NCI-H526 treated with DMSO at 0.1 percent for 48 hours (cell line): Measurements from ENCODE around the gene CYP3A5.
A peak's percentile ranks its signal among the peaks of the same experiment; 100 is the strongest.
"Not testable (repeated sequence)": the region's sequence is repeated elsewhere in the genome, so short reads cannot be mapped to it uniquely, and the experiment has no call there.

ENCODE experiments used
- DNase-seq: peaks from one replicate; lab custom pipeline; 2025; lab: John Stamatoyannopoulos, UW

The CYP3A5 gene

DNA sequence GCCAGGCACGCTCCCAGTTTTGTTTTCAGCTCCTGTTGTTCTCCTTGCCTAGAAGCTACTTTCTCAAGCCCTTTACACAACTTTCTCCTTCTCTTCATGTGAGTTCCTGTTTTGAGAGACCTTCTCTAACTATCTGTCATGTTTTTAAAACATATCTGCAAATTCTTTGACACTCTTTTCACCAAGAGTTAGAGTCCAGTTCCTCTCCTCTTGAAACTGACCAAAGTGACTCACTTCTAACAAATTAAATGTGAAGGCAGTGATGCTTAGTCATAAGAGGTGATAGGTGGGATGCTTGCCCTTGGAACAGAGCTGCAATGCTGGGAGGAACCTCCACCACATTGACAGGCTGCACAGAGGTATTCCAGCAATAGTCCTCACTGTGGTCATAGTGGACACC lies 37.8 kb downstream of the CYP3A5 start:
- no peak for DNase-seq

DNA sequence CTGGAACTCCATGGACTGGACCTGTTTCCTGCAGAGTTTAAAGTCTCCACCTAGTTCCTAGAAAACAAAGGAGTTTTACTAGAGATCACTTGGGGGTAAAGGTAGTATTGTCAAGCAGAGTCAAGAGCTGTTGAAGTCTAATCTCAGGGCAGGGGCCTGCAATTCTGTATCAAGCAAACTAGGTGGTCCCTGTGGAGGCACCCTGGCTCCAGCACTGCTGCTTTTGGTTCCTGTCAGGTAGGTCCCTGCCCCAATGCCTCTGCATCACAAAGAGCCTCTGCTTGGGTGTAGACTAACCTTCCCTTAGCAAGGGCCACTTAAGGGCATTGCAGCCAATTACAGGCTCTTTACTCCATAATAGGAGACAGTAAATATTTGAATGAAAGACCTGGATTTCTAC lies 40.5 kb downstream of the CYP3A5 start:
- no peak for DNase-seq

DNA sequence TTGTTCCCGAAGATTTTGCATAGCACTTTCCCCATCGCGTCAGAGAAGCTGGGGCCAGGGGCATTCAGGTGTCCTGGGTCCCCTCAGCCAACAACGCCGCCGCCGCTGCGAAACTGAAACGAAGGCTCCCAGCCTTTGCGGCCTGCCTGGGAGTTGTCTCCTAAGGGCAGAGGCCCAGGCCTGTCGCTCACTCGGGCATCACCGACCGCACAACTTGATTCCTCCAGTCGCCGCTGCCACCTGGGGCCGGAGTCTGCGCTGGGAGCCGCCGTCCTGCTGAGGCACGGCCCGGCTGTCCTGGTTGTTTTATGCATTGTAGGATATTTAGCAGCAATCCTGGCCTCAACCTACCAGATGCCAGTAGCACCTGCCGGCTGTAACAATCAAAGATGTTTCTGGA lies 41.1 kb downstream of the CYP3A5 start:
- DNase-seq = no peak

DNA sequence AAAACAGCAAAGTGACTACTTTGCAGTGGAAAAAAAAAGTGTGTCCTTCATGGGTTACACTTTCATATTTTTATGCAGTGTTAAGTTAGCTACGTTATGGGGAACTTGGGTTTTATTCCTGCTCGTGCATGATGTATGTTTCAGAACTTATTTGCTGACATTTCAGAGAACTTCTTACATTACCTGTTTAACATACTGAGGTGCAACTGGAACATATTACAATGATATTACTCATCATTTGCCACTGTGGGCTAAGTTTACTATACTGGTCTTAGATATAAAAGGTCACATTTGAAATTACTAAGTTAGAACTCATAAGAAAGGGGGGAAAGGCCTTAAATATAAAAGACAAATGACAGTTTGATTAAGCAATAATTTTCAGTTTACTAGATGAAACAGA lies 42.4 kb downstream of the CYP3A5 start:
- not testable (repeated sequence) for DNase-seq

DNA sequence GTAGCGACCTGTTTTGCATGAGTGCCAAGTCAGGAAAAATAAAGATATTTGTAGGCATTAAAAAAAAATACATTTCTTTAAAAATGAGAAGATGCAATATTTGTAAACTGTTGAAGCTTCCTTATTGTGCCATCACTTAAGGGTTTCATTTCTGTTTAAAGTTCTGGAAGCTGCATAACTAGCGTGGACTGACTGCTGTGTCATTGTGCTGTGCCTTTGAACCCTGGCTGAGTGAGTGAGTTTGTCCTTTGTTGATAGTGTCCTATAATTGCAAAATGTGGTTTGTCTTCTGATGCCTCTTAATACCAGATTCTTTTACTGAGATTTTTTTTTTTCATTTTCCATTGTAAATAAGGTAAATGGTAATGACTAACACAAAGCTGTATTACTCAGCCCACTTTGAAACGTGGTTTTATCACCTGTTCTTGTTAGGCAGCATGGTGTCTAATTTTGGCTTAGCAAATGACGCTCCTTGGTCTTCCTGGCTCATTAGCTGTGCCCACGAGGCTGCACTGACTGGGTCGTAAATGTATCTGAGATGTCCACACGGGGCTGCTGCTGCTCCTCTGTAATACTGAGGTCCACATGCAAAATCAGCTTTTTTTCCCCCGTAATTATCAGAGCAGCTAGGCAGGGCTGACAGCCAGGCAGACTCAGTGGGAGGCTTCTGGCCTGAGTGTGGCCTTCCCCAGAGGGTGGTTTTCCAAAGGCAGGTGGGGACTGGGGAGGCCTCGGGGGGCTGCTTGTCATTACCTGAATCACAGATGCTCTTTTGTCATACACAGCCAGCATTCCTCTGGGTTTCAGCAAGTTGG lies 48.3 kb downstream of the CYP3A5 start:
- DNase-seq = peak; percentile 47

DNA sequence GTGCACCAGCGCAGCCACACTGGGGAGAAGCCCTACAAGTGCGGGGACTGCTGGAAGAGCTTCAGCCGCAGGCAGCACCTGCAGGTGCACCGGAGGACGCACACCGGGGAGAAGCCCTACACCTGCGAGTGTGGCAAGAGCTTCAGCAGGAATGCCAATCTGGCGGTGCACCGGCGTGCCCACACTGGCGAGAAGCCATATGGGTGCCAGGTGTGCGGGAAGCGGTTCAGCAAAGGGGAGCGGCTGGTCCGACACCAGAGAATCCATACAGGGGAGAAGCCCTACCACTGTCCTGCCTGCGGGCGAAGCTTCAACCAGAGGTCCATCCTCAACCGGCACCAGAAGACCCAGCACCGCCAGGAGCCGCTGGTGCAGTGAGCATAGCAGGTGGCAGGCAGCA lies 50.2 kb downstream of the CYP3A5 start:
- no peak for DNase-seq

DNA sequence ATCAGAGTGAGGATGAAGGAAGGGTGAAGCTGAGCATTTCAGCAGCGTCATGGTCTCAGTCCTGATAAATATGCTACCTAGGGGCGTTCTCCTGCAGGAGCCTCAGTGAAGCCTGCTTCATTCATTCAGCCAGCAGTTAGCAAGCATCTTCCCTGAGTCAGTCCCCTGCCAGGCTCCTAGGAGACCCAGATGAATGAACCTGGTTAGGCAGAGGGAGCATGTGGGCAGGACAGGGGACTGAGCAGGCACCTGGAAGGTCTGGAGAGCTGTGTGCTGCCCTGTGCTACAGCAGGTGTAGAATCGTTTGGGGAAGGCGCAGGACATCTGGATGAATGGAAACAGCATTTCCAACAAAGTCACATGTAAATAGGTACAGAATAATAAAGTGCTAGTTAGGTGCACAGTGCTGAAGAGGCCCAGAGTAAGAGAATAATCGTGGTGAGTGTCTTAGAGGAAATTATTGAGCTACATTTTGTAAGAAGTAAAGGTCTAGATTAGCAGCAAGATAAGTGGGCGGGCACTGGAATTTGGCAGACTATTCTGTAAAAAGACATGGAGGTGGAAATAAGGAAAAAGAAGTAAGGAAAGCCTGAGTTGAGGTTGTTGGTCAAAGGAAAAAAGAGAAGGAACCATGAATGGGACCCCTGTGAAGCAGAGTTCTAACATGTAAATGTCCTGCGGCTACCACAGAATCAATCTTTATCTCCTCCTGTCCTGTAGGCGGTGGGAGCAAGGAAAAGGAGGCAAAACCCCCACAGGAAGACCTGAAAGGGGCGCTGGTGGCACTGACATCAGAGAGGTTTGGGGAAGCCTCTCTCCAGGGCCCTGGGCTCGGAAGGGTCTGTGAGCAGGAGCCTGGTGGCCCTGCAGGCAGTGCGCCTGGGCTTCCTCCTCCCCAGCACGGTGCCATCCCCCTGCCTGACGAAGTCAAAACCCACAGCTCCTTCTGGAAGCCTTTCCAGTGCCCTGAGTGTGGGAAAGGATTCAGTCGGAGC lies 51.0 kb downstream of the CYP3A5 start:
- no peak for DNase-seq

DNA sequence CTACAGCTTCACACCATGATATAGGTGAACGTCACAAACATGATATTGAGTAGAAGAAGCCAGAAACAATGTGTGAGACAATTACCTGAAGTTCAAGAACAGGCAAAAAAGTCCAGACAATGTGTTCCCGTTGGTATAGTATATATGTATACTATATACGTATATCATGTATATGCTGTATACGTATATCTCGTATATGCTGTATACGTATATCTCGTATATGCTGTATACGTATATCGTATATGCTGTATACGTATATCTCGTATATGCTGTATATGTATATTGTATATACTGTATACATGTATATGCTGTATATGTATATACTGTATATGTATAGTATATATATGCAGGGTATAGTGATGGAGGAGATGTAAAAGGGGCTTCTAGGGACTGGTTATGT lies 52.3 kb downstream of the CYP3A5 start:
- no peak for DNase-seq

DNA sequence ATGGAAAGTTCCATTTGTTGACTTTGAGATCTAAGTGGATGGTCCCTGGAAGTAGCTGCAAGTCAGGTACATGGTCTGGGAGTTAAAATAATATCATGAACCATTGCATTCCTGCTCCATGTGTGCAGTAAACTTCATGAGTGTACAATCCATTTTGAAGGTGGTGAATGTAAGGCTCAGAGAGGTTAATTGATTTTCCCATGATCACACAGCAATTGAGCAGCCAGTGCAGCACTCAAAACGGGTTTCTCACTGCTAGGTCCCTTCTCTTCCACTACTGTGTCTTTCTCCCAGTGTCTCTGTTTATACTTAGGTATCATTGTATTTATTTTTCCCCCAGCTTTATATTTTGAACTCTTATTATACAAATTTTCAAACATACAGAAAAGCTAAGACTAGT lies 53.1 kb downstream of the CYP3A5 start:
- DNase-seq = no peak

DNA sequence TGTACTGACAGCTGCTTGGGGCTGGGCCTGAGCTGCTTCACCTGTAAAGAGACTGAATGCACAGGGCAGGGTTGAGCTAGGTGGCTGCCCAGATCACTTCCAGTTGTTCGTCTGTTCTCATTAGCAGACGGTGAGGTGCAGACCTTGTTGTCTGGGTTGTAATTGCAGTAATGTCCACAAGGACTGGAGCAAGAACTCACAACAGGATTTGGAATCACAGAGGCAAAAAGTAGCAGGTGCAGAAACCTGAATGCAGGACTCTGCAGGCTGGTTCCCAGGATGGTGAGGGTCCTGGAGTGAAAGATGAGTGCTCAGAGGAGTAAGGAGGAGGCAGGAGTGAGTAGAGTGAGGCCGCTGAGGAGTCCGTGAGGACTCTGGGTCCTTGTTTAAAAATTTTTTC lies 53.8 kb downstream of the CYP3A5 start:
- DNase-seq = no peak

DNA sequence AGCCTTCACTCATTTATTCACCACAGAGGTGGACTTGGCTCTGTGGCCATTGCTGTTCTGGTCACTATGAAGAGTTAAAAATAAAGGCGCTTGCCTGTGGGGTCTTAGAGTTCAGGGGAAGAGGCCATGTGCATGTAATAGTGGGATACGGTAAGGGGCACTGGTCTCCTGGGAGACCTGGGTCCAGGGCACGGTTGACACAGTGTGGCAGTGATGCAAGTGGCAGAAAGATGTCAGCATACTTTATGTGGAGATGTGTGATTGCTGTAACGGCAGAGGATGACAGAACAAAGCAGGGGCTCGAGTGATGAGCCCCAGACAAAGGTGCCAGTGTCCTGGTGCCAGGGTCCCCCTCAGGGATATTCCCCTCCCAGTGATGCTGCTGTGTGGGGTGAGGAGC lies 54.5 kb downstream of the CYP3A5 start:
- no peak for DNase-seq

DNA sequence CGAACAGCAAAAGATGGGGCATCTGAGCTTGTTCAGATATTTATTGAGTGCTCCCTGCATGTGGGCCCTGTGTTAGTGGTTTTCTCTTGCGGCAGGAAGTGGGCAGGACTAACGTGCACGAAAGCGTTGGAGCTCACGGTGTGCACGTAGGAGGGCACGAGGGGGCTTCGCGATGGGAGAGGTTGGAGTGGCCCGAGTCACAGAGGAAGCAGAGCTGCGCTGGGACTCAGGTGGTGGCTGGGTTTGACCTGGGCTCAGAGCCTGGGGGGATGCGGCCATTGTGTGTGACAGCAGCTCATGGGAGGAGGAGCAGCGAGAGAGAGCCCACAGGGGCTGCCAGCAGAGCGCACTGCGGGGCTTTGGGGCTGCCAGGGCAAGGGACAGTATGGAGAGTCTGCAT lies 55.3 kb downstream of the CYP3A5 start:
- no peak for DNase-seq

DNA sequence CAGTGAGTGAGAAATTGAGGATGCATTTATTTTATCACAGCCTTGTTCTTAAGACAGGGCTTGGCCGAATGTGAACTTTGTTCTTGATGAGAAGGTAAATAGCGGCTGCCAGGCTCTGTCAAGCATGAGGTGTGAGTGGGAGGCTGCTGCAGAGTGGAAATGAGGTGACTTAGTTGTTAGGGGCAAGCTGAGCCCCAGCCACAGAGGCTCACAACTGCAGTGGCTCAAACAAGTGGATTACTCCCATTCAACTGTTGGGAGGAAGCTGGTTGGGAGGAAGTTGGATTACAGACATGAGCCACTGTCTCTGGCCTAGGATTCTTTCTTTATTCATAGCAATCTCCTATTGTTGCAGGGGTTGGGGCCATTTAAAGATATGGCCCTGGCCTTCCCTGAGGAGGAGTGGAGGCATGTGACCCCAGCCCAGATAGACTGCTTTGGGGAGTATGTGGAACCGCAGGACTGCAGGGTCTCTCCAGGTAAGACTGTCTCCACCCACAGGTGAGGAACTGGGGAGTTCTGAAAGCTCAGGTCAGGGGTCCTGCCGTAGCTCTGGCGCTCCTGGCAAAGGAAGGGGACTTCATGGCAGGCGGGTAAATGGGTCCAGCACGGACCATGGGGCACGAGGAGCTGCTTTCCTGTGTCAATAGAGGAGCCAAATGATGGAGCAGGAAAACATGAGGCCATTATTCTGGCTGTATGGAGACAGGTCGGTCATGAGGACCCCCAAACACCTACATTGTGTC lies 55.9 kb downstream of the CYP3A5 start:
- no peak for DNase-seq

DNA sequence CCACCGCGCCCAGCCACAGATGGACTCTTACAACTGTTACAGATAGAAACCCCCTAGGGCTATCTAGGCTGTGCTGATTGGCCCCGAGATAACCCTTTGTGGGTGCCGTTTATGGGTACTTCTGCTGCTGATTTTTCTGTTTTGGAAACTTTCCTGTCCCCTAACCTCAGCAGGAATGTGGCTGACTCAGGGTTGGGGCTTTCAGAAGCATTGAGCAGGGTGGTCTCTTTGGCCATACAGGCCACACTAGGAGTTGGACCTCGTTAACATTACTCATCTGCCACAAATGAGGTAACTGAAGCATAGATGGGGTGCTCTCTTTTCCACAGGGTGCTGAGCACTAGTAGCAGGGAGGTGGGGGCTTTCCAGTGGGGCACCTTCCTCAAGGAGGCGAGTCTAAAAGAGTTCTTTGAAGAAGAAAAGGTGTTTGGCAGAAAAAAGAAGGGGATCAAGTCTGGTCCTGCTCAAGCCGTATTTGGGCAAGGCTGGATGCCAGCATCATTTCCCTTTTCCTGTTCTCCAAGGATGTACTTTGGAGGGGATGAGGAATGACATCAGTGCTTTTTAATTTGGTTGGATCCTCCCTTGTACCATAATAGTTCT lies 56.6 kb downstream of the CYP3A5 start:
- no peak for DNase-seq

DNA sequence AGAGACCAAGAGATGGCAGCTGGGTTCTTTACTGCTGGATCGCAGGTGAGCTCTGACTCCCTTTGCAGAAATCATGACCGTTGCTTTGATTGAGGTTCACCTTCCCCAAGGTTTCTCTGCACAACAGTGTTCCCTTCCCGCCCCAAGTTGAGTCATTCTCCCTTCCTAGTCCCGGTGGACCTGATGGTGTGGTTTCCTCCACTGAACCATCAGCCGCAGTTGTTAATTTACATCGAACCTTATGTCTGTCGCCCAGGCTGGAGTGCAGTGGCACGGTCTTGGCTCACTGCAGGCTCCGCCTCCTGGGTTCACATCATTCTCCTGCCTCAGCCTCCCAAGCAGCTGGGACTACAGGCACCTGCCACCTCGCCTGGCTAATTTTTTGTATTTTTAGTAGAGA lies 57.2 kb downstream of the CYP3A5 start:
- no peak for DNase-seq

DNA sequence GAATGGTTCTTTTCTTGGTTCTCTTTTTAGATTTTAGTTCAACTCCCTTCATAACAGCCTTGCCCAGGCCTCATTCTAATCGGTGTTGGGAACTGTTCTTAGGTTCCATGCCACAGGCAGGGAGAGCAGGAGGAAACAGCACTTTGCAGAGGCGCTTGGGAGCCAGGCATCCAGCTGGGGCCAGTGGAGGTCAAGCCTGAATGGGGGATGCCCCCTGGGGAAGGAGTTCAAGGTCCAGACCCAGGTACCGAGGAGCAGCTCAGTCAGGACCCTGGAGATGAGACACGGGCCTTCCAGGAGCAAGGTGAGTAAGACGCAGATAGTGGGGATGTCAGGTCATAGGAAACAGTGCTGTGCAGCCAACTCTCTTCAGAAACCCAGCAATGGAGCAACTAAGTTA lies 58.5 kb downstream of the CYP3A5 start:
- DNase-seq = no peak

DNA sequence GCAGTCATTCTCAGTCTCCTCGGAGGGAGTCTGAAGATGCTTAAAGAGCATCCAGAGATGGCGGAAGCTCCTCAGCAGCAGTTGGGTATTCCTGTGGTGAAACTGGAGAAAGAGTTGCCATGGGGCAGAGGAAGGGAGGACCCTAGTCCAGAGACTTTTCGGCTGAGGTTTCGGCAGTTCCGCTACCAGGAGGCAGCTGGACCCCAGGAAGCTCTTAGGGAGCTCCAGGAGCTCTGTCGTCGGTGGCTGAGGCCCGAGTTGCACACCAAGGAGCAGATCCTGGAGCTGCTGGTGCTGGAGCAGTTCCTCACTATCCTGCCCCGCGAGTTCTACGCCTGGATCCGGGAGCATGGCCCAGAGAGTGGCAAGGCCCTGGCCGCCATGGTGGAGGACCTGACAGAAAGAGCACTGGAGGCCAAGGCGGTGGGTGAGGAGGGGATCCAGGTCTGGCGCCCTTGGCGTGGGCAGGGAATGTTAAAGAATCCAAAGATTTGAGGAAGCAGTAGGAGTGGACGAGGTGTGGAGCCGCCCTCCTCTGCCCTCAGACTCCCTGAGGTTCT lies 60.1 kb downstream of the CYP3A5 start:
- DNase-seq = no peak

DNA sequence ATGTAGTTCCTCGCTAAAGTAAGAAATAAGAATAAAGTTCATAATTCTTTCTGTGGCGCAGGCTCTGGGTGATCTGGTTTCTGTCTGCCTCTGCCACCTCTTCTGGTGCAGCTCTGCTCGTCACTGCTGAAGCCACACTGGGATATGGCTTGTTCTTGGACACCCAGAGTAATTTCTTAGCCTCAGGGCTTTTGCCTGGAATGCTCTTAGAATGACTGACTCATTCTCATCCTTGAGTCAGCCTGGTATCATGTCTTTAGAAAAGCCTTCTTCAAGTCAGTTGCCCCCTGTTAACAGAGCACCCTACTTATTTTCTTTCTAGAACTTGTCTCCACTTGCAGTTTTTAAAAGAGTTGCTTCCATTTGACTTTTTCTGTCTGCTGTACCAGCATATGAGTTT lies 61.1 kb downstream of the CYP3A5 start:
- no peak for DNase-seq

DNA sequence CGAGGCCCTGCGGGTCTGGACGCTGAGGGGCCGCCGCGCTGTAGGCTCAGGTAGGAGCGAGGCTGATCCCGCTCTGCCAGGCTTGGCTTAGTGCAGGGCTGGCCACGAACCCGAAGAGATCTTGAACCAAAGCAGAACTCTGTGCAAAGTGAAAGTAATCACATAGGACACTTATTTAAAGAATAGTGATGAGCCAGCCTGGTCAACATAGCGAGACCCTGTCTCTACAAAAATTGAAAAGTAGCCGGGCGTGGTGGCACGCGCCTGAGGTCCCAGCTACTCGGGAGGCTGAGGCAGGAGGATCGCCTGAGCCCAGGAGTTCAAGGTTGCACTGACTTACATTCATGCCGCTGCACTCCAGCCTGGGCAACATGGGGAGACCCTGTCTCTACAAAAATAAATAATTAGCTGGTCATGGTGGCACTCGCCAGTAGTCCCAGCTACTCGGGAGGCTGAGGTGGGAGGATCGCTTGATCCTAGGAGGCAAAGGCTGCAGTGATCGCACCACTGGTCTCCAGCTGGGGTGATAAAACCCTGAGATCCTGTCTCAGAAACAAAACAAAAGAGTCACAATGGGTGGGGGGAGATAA lies 62.5 kb downstream of the CYP3A5 start:
- no peak for DNase-seq

DNA sequence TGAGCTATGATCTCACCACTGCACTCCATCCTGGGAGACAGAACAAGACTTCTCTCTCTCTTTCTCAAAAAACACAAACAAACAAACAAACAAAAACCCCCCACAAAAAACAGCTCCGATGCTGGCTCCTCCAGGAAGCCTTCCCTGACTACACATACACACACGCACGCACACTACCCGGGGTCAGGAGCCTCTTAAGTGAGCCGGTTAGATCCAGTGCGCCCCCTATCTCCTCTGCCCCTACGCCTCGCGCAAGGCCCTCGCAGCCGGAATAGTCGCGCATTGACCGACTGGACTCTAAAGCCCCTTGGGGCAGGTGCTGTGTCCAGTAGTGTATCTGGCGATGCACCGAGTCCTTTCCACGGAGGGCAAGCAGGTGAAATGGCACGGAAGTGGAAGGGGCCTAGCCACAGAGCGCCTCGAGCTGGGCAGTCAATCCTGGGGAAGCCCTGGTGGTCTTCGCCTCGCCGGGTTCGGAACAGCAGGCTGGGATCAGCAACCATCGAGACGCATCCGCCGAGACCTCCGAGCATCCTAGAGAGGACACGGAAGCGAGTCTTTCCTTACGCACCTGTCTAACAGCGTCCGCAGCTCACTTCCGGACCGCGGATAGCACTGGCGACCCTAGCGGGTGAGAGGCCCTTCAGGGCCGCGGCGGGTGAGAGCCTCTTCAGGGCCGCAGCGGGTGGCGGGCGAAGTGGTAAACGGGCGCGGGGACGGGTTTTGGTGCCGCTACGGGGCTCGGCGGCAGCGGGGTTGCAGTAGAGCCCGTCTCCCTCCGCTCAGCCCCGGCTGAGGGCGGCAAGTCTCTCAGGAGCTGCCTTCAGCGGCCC lies 63.2 kb downstream of the CYP3A5 start, which contains the start of gene ZSCAN25:
TSS of gene ZSCAN25 (plus strand) at position 588 of the 833 bp plus-strand sequence. CDS start 2,661 bp downstream, outside the sequence.
- DNase-seq = peak; percentile 92
